ENCODE data around the gene MYLK2.
"Not testable (repeated sequence)": the region's sequence is repeated elsewhere in the genome, so short reads cannot be mapped to it uniquely, and the experiment has no call there.

MYLK2 gene

GRCh38 chr20:31808481-31808880 is 10.7 kb upstream of the MYLK2 start:
- Histone ChIP-seq H3K4me1 (peaks cover 25% of the 10 kb centered on the region), H3K4me2 (ENCODE audit: low read length) (no peak overlapping the region), H3K9ac (no peak overlapping the region), H3K36me3 (ENCODE audit: control insufficient read depth, insufficient read depth, low read length) (no peaks in the 10 kb centered on the region), H3K79me2 (no peaks in the 10 kb centered on the region), H2AFZ (no peak overlapping the region), H3K4me3 (ENCODE audit: low read depth, low read length) (no peak overlapping the region), H3K27me3 (ENCODE audit: control insufficient read depth, insufficient read depth, low read length) (no peaks in the 10 kb centered on the region), H3K27ac (no peak overlapping the region), H3K9me3 (ENCODE audit: control insufficient read depth, low read length) (no peaks in the 10 kb centered on the region)
- TF ChIP-seq CTCF (IDR thresholded peaks at IDR 0.05), result no peak

DNA sequence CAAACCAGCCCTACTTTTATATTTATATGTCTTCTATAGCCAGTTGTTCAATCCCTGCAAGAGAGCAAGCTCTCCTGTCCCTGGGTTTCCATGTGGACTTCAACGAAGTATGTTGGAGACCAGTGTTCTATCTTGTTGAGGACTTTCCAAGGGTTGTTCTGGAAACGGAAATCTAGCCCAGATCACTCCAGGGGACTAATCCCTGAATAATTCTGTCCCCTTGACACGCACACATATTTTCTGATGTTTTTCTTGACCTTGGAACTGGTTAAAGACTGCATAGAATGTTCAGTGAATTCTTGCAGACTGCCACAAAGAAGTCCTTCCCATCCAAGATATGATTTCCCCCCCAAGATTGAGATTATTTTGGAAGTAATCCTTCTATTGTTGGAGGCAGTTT is 9.5 kb upstream of the MYLK2 start:
- H3K4me3 ChIP-seq (ENCODE audit: low read depth, low read length), result no peak overlapping the region
- no peaks in the 10 kb centered on the region for H3K36me3 ChIP-seq (ENCODE audit: control insufficient read depth, insufficient read depth, low read length)
- H3K9ac ChIP-seq, result no peak overlapping the region
- H3K4me2 ChIP-seq (ENCODE audit: low read length), result no peak overlapping the region
- TF ChIP-seq CTCF (IDR thresholded peaks at IDR 0.05), result no peak
- no peak overlapping the region for H2AFZ ChIP-seq
- no peaks in the 10 kb centered on the region for H3K9me3 ChIP-seq (ENCODE audit: control insufficient read depth, low read length)
- no peak overlapping the region for H3K27ac ChIP-seq
- no peaks in the 10 kb centered on the region for H3K79me2 ChIP-seq
- H3K27me3 ChIP-seq (ENCODE audit: control insufficient read depth, insufficient read depth, low read length), result no peaks in the 10 kb centered on the region
- peaks cover 16% of the 10 kb centered on the region for H3K4me1 ChIP-seq

DNA sequence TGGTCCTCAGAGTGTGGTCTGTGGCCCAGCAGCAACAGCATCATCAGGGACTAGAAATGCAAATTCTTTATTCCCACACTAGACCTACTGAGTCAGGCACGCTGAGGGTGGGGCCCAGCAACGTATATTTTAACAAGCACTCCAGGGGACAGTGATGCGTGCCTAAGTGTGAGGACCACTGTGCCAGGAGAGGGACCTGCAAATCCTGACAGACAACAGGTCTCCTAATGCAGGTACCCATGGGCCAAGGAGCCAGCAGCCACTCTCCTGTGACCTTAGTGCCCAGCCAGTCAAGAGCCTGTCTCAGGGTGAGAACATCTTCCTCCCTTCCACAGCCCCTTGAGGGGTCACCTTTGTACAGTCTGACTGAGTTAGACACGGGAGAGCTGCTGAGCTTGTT is 8.0 kb upstream of the MYLK2 start:
- Histone ChIP-seq H3K27ac (no peak overlapping the region), H3K4me2 (ENCODE audit: low read length) (no peak overlapping the region), H3K4me3 (ENCODE audit: low read depth, low read length) (no peak overlapping the region), H3K9me3 (ENCODE audit: control insufficient read depth, low read length) (no peaks in the 10 kb centered on the region), H3K79me2 (no peaks in the 10 kb centered on the region), H3K9ac (no peak overlapping the region), H3K36me3 (ENCODE audit: control insufficient read depth, insufficient read depth, low read length) (no peaks in the 10 kb centered on the region), H2AFZ (no peak overlapping the region), H3K27me3 (ENCODE audit: control insufficient read depth, insufficient read depth, low read length) (no peaks in the 10 kb centered on the region), H3K4me1 (peaks cover 14% of the 10 kb centered on the region)
- TF ChIP-seq CTCF (IDR thresholded peaks at IDR 0.05), result no peak

DNA sequence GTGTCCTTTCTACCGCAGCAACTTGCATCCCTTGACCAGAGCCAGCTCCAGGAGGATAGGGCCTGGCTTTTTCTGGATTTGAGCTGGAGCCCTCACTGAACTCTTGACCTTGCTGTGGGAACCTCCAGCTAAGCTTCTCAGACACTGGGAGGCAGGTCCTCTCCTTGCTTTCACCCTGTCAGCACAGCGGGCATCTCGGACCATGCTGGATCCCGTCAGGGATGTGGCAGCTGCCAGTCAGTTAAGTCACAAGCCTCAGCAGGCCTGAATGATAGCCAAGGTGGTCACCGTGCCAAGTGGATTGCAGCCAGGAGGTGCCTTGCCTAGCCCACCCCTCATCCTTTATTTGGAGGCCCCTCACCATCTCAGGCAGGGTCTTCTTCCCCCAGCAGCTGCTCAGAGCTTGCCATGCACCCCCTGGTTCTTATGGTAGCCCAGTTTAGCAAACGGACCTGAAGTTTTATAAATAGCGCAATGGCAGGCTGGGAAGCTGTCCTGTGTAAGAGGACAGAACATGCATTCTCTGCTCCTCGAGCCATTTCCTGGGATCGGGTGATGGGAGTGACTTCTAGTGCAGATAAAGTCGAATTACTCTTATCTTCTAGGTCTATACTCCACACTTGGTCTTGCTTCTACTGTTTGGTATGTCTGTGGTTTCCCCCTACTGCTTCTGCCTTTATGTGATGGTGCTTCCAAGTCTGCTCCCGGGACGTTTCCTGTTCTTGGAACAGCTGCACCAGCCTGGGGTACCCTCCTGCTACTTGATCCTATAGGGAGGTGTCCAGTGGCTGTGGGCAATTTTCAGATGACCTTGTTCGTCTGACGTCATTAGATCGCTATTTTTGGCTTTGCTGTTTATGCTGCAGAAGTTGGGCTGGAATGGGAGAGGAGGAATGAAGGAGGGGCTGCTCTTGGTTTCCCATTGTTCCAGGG is 7.1 kb upstream of the MYLK2 start:
- H3K36me3 ChIP-seq (ENCODE audit: control insufficient read depth, insufficient read depth, low read length), result no peaks in the 10 kb centered on the region
- no peak for TF ChIP-seq CTCF (IDR thresholded peaks at IDR 0.05)
- H2AFZ ChIP-seq, result peak overlapping the region; percentile 4
- H3K27ac ChIP-seq, result no peak overlapping the region
- H3K79me2 ChIP-seq, result no peaks in the 10 kb centered on the region
- H3K9me3 ChIP-seq (ENCODE audit: control insufficient read depth, low read length), result no peaks in the 10 kb centered on the region
- H3K27me3 ChIP-seq (ENCODE audit: control insufficient read depth, insufficient read depth, low read length), result no peaks in the 10 kb centered on the region
- no peak overlapping the region for H3K4me2 ChIP-seq (ENCODE audit: low read length)
- no peak overlapping the region for H3K9ac ChIP-seq
- H3K4me1 ChIP-seq, result peaks cover 5% of the 10 kb centered on the region
- H3K4me3 ChIP-seq (ENCODE audit: low read depth, low read length), result no peak overlapping the region

GRCh38 chr20:31813611-31814010 is 5.5 kb upstream of the MYLK2 start:
- Histone ChIP-seq H3K9me3 (ENCODE audit: control insufficient read depth, low read length) (no peaks in the 10 kb centered on the region), H3K4me2 (ENCODE audit: low read length) (no peak overlapping the region), H3K27ac (no peak overlapping the region), H3K4me3 (ENCODE audit: low read depth, low read length) (no peak overlapping the region), H3K9ac (no peak overlapping the region), H3K4me1 (peaks cover 5% of the 10 kb centered on the region), H2AFZ (no peak overlapping the region), H3K27me3 (ENCODE audit: control insufficient read depth, insufficient read depth, low read length) (no peaks in the 10 kb centered on the region), H3K79me2 (no peaks in the 10 kb centered on the region), H3K36me3 (ENCODE audit: control insufficient read depth, insufficient read depth, low read length) (no peaks in the 10 kb centered on the region)
- TF ChIP-seq CTCF (IDR thresholded peaks at IDR 0.05), result no peak

DNA sequence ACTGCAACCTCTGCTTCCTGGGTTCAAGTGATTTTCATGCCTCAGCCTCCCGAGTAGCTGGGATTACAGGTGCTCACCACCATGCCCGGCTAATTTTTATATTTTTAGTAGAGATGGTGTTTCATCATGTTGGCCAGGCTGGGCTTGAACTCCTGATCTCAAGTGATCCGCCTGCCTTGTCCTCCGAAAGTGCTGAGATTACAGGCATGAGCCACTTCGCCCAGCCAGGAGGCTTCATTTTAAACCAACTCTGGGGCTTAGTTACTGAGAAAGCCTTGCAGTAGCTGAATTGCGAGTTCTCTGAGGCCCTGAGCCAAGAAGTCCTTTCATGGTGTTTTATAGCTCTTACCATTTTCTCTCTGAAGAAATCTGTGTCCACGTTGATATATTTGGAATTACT is 5.0 kb upstream of the MYLK2 start:
- not testable (repeated sequence) for H3K4me1 ChIP-seq; H3K9ac ChIP-seq; H3K27me3 ChIP-seq (ENCODE audit: control insufficient read depth, insufficient read depth, low read length); H3K4me2 ChIP-seq (ENCODE audit: low read length); H3K36me3 ChIP-seq (ENCODE audit: control insufficient read depth, insufficient read depth, low read length); H3K9me3 ChIP-seq (ENCODE audit: control insufficient read depth, low read length); H2AFZ ChIP-seq; H3K27ac ChIP-seq; H3K4me3 ChIP-seq (ENCODE audit: low read depth, low read length); H3K79me2 ChIP-seq
